ENCODE data around the gene HLA-DRB5. TPM values are rescaled to one million over a fixed set of nuclear protein-coding genes. Genes with fewer than 3 reads are reported as not detected.
"Not testable (repeated sequence)": the region's sequence is repeated elsewhere in the genome, so short reads cannot be mapped to it uniquely, and the experiment has no call there.

The HLA-DRB5 gene
- total RNA-seq, 1 donor from 2014 or later, result 0.26 TPM

DNA sequence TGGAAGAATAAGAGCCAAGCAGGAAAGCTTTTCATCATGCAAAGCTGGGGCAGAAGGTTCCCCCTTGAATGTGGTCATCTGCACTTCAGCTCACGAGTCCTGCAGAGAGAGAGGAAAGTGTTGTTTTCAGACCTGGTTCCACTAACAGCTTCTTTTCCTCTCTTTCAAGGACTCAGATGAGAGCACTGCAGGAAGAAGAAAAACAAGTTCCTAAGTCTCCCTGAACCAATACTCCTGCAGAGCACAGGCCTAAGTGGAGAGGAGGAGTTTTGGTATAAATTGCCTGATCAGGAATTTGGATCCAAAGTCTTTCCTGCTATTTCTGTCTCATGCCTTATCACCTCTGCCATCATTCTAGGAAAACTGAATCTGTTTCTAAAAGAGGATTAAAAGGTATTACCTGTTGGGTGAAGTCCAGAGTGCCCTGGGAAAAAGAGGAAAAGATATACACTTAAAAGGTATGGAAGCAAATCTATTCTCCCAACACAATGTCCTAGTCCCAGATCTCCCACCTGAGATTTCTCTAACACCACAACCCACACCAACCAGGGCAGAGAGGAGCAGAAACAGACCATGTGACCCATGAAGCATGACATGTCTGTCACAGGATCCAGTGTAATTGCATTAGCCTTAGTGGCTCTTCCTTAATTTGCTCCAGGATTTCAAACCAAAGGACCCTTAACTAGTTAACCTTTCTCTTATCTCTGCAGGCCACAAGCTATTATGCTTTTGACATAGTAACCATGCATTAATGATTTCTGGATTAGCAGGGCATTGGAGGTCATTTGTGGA is 12.2 kb downstream of the HLA-DRB5 start:
- DNase-seq (ENCODE audit: low read depth in 2 of 2), result no peak

DNA sequence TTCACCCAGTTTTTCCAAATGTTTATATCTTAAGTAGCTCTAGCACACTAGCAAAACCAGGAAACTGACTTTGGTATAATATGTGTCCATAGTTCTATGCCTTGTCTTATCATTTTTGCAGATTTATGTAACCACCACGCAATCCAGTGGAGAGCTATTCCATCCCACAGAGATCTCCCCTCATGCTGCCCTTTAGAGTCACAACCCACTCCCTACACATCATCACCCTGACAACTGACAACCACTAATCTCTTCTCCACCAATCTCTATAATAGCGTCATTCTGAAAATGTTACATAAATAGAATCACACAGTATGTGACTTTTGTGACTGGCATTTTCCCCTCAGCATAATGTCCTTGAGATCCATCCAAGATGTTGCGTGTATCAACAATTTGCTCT is 29.1 kb downstream of the HLA-DRB5 start:
- DNase-seq (ENCODE audit: low read depth in 2 of 2), result no peak

DNA sequence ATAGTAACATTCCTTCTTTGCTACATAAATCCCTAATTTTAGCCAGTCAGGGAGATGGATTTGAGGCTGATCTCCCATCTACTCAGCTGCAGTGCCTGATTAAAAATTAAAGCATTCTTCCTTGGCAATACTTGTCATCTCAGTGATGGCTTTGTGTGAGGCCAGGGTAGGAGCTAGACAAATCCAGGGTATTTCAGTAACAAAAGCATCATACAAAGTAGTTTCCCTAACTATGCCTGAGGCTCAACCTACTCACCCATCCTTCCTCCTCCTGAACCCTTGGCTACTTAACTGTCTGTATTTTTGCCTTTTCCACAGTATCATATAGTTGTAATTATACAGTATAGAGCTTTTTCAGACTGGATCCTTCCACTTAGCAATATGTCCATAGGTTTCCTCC is 37.7 kb downstream of the HLA-DRB5 start:
- DNase-seq (ENCODE audit: low read depth in 2 of 2), result no peak

DNA sequence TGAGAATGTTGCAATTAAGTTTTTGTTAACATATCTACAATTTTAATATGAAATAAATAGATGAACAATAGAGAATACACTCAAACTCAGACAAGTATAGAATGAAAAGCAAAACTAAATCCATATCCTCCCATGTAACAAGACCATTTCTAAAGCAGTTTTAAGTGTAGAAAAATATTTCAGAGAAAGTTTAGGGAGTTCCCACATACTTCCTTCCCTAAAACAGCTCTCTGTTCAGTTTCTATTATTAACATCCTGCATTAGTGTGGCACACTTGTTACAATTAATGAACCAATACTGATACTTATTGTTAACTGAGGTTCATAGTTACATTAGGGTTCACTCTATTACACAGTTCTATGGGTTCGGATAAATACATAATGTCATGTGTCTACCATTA is 38.4 kb downstream of the HLA-DRB5 start:
- no peak for DNase-seq (ENCODE audit: low read depth in 2 of 2)

DNA sequence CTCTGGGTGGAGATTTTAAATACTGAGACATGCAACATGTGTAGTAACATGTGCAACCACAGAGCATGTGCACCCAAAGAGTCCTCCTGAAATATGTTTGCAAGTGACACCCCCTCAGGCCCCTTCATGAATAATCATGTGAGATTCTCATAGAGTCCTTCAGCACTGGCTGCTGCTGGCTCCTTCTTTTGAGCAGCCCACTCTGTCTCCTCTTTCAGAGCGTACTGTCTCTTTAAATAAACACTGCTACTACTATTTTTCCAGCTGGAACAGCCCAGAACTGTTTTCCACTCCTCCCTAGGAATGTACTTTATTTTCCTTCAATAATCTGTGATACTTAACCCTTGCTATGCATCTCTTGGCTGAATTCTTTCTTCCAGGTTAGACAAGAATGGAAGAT is 42.0 kb downstream of the HLA-DRB5 start:
- no peak for DNase-seq (ENCODE audit: low read depth in 2 of 2)

DNA sequence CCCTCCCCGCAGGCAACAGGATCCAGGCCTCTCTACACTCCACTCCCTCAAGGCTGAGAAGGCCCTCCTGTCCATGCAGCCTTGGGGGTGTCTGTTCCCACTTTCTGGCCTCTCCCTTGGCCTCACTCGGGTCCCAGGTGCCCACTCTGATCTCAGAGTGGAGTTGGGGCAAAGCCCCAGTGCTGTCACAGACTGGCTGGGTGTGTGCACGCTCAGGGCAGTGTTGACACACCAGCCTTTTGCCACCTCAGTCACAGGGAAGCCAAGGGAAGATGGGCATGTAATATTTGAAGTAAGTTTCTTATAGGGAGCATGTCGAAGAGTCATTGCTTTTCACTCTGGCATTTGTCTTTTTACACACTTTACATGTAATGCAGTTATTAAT is 45.5 kb downstream of the HLA-DRB5 start:
- no peak for DNase-seq (ENCODE audit: low read depth in 2 of 2)

DNA sequence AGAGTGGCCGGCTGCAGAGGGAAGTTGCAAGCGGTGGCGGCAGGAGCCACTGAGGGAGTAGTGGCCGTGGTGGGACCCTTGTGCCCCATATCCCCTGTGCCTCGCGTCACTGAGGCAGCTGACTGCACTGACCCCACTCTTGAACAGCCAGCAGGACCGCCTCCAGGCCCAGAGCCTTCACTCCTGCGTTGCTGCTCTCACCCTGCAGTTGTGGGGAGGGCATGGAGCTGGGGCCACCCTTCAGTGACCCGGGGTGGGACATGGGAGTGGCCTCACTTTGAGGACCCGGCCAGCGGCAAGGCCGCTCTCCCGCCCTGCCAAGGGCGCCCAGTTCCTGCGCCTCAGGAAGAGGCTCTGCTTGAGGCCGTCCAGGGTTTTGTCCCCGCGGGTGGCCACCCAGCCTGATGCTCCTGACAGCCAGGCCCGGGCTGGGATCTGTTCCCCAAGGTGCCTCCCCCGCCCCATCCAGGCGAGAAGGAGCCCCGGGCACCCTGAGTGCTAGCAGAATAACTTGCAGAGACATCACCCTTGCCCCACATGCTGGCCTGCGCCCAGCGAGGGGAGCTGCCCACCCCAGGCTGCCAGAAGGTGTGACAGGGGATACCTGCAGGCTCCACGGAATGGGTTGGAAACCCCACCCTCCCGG is 46.0 kb downstream of the HLA-DRB5 start:
- DNase-seq (ENCODE audit: low read depth in 2 of 2), result no peak

DNA sequence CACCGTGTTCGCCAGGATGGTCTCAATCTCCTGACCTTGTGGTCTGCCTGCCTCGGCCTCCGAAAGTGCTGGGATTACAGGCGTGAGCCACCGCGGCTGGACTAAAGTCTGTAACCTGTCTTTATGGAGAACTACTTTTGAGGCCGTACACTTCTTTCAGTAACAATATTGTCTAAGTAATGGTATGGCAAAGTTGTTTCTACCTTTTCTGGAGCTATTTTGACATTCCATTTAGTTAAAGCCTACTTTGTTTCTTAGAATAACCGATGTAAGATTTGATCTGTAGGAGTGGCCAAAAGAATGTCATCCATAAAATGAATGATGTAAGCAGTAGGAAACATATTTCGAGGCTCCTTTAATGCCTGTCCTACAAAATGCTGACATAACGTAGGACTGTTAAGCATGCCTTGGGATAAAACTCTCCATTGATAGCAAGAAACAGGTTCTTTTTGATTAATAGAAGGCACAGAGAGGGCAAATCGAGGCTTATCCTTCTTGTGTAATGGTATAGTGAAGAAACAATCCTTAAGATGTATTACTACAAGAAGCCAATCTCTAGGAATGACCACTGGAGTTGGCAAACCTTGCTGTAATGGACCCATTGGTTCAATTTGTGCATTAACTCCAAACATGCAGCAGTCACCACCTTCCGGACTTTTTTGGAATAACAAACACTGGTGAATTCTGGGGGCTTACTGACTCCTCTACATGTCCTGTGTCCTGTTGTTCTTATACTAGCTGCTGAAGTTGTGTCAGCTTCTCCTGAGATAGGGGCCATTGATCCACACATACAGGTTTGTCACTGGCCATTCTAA is 54.5 kb downstream of the HLA-DRB5 start:
- DNase-seq (ENCODE audit: low read depth in 2 of 2), result no peak

DNA sequence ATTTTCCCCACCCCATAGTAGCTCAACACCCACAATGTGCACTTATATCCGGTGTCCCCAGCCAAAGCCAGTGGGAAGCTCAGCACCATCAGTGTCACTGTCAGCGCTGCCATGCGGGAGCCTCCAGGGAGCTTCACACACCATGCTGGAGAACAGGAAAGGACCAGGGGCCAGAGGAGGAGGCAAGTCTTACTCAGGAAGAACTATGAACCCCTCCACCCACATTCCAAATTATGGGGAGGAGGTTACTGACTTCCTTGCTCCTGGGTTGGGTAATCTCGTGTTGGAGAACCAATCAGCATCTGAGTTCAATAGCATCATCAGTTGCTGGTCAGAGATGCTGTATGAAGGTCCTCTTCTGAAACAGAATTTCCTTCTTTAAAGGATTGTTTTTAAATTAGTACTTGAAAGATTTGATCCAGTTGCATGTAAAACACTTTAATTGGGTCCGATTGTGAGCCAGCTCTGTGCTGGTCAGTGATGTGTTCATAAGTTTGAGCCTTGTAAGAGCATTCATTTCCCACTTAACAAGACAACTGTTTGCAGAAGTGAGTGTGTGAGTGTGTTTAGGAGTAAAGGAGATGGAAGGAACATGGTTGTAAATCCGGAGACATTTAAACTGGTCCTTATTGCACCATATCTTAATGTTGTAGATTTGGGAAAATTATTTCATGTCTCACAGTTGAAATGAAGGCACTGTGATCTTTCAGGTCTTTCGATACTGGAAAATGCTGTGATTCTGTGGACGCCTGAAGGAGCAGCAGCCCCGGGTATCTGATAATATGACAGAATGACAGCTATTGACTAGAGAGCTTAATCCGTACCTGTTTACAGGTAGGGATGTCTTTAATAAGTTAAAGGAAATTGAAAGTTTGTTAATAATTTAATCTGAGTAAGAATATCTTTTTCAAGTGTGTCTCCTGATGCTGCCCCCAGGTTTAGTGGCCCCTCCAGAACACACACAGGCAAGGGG is 56.4 kb downstream of the HLA-DRB5 start:
- not testable (repeated sequence) for DNase-seq (ENCODE audit: low read depth in 2 of 2)

DNA sequence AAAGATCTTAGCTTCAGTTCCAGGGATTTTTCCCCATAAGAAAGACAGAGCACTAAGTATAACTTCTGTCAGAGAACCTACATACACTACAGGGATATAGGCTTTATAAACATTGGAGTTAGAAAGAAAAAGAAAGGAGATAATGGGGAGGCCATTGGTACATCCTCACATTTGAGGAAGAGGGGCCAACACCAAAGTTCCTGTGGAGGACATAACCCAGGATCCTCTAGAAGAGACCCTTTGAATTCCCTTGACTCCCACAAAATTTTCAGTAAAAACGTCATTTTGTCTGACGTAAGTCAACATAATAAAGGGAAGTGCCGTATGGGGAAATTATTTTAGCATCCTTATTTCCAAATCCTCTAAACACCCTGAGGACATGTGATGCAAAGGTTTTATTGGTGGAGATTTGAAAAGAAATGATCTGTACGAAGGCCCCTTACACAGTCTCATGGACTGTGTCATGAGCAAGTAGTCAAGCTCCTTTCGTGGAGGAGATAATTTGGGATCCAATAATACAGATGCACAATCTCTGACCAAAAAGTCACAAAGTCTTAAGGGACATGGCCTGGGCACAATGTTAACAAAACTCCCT is 57.2 kb downstream of the HLA-DRB5 start:
- no peak for DNase-seq (ENCODE audit: low read depth in 2 of 2)

DNA sequence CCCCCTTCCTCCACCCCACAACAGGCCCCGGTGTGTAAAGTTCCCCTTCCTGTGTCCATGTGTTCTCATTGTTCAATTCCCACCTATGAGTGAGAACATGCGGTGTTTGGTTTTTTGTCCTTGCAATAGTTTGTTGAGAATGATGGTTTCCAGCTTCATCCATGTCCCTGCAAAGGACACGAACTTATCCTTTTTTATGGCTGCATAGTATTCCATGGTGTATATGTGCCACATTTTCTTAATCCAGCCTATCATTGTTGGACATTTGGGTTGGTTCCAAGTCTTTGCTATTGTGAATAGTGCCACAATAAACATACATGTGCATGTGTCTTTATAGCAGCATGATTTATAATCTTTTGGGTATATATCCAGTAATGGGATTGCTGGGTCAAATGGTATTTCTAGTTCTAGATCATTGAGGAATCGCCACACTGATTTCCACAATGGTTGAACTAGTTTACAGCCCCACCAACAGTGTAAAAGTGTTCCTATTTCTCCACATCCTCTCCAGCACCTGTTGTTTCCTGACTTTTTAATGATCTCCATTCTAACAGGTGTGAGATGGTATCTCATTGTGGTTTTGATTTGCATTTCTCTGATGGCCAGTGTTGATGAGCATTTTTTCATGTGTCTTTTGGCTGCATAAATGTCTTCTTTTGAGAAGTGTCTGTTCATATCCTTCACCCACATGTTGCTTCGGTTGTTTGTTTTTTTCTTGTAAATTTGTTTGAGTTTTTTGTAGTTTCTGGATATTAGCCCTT is 62.2 kb downstream of the HLA-DRB5 start:
- DNase-seq (ENCODE audit: low read depth in 2 of 2), result not testable (repeated sequence)

Other genes with a start within 250 kb of the HLA-DRB5 start
- gene TSBP1, start 158.4 kb downstream of the HLA-DRB5 start, total RNA-seq, result not detected in 2 replicates
- gene BTNL2, start 123.1 kb downstream of the HLA-DRB5 start, total RNA-seq, result not detected in 2 replicates
- gene HLA-DRA, start 90.4 kb downstream of the HLA-DRB5 start, total RNA-seq, result under 0.01 TPM in 1 of 2 replicates, not detected in the other
- 0.76 and 2.1 TPM in 2 replicates for gene HLA-DRB1, start 59.6 kb upstream of the HLA-DRB5 start, total RNA-seq
- not detected in 2 replicates for gene HLA-DQA1, start 107.1 kb upstream of the HLA-DRB5 start, total RNA-seq
- gene HLA-DQB1, start 136.4 kb upstream of the HLA-DRB5 start, total RNA-seq, result under 0.01 and 0.13 TPM in 2 replicates
- gene HLA-DQA2, start 211.1 kb upstream of the HLA-DRB5 start, total RNA-seq, result not detected in 2 replicates
- not detected in 2 replicates for gene HLA-DQB2, start 233.2 kb upstream of the HLA-DRB5 start, total RNA-seq